NCI-H748 (cell line): Measurements from ENCODE around the gene C16orf54.
"Not testable (repeated sequence)": the region's sequence is repeated elsewhere in the genome, so short reads cannot be mapped to it uniquely, and the experiment has no call there.

Experiments used
- DNase-seq: peaks from one replicate; lab custom pipeline; 2025; ENCODE audit not compliant: unreplicated experiment; lab: John Stamatoyannopoulos, UW

The C16orf54 gene

GRCh38 chr16:29743475-29743826 is 2.3 kb downstream of the C16orf54 start:
- DNase-seq: no peak

GRCh38 chr16:29742683-29743275 is 3.0 kb downstream of the C16orf54 start:
- DNase-seq: no peak

GRCh38 chr16:29740630-29741015 is 5.2 kb downstream of the C16orf54 start:
- DNase-seq: not testable (repeated sequence)

GRCh38 chr16:29739927-29740629 is 5.7 kb downstream of the C16orf54 start:
- not testable (repeated sequence) for DNase-seq

GRCh38 chr16:29738514-29738913 is 7.3 kb downstream of the C16orf54 start:
- DNase-seq: no peak

GRCh38 chr16:29737713-29738112 is 8.1 kb downstream of the C16orf54 start:
- no peak for DNase-seq

- DNase-seq: no peak
Observed at GRCh38 chr16:29736764-29737163, 9.0 kb downstream of the C16orf54 start.

GRCh38 chr16:29736112-29736511 is 9.7 kb downstream of the C16orf54 start:
- peak; percentile 4 for DNase-seq

- no peak for DNase-seq
Observed at GRCh38 chr16:29734786-29735185, 11.0 kb downstream of the C16orf54 start.

GRCh38 chr16:29731768-29732601 is 13.8 kb downstream of the C16orf54 start:
- DNase-seq: not testable (repeated sequence)

GRCh38 chr16:29730649-29731048 is 15.1 kb downstream of the C16orf54 start:
- no peak for DNase-seq

GRCh38 chr16:29729116-29729521 is 16.7 kb downstream of the C16orf54 start:
- peak; percentile 30 for DNase-seq

- DNase-seq: no peak
Observed at GRCh38 chr16:29727452-29727851, 18.3 kb downstream of the C16orf54 start.

GRCh38 chr16:29726845-29727377 is 18.9 kb downstream of the C16orf54 start:
- DNase-seq: no peak

GRCh38 chr16:29721167-29721879 is 24.5 kb downstream of the C16orf54 start:
- DNase-seq: peak; percentile 61

- DNase-seq: no peak
Observed at GRCh38 chr16:29720703-29721102, 25.1 kb downstream of the C16orf54 start.

GRCh38 chr16:29719063-29719462 is 26.7 kb downstream of the C16orf54 start:
- no peak for DNase-seq

GRCh38 chr16:29717113-29717512 is 28.7 kb downstream of the C16orf54 start:
- DNase-seq: no peak

GRCh38 chr16:29714972-29715371 is 30.8 kb downstream of the C16orf54 start:
- peak; percentile 16 for DNase-seq

- DNase-seq: no peak
Observed at GRCh38 chr16:29714396-29714795, 31.4 kb downstream of the C16orf54 start.

GRCh38 chr16:29712809-29713208 is 33.0 kb downstream of the C16orf54 start:
- no peak for DNase-seq
